Peyer's patch (tissue), 4 donors: ENCODE results near the gene ARMC8.

Source experiments
- POLR2A ChIP-seq, 2 donors: fragments of 450-650 bp; IDR thresholded peaks; one replicate each; pipeline ENCODE4 v1.5.1; 2017; ENCODE audit warnings: antibody characterized with exemption in 2 of 2, mild to moderate bottlenecking in 2 of 2, moderate library complexity in 2 of 2
- TF ChIP-seq, protein P1 (sequence below), 6 experiments: fragments of 450-650 bp in 4 of 6; fragments of 200-600 bp in 2 of 6; sonication (generic) in 1 of 6; IDR thresholded peaks; one replicate each; pipeline ENCODE4 v1.5.1; 2017 to 2019; ENCODE audit warnings: antibody characterized with exemption in 6 of 6, mild to moderate bottlenecking in 3 of 6, moderate library complexity in 1 of 6

DNA sequence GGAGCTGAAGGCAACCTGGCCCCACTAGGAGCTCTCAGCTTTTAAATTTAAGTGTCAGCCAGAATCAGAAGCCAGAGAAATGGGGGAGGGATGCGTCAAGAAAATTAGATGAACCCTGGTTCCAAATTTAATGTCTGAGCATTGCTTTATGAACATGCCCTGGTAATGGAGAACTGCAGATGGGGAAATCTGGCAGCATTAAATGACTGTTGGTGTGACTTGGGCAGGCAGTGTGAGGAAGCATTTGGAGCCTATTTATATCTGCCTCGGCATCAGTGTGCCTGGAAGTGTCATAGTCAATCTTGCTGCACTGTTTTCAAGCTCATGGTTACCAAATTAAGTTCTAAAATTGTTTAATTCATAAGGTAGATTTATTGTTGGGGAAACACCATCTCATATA lies 113.5 kb downstream of the ARMC8 start:
- TF ChIP-seq POLR2A (IDR thresholded peaks at IDR 0.05) = no peak
- TF ChIP-seq, protein P1, sequence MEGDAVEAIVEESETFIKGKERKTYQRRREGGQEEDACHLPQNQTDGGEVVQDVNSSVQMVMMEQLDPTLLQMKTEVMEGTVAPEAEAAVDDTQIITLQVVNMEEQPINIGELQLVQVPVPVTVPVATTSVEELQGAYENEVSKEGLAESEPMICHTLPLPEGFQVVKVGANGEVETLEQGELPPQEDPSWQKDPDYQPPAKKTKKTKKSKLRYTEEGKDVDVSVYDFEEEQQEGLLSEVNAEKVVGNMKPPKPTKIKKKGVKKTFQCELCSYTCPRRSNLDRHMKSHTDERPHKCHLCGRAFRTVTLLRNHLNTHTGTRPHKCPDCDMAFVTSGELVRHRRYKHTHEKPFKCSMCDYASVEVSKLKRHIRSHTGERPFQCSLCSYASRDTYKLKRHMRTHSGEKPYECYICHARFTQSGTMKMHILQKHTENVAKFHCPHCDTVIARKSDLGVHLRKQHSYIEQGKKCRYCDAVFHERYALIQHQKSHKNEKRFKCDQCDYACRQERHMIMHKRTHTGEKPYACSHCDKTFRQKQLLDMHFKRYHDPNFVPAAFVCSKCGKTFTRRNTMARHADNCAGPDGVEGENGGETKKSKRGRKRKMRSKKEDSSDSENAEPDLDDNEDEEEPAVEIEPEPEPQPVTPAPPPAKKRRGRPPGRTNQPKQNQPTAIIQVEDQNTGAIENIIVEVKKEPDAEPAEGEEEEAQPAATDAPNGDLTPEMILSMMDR (IDR thresholded peaks at IDR 0.05) = no peak
